Endometrial microvascular endothelial cells (primary cell): ENCODE measurements around the gene BRD1. TPM values are rescaled to one million over a fixed set of nuclear protein-coding genes. Genes with fewer than 3 reads are reported as not detected.

Experiments used
- in situ Hi-C: cut with HindIII; loops from 2 replicates; pipeline ENCODE4 v1.10.0; 2017; ENCODE audit warnings: low sequenced_read_pairs, low pct_unique_long_range_greater_than_20kb; ENCODE audit errors: inconsistent ontology term
- total RNA-seq: library from RNA; depleted of rRNA; stranded (reverse); fragments of >200 nt; gene quantifications from one replicate; pipeline ENCODE4 v1.2.3, GENCODE V29; 2015; ENCODE audit errors: inconsistent ontology term

BRD1 gene
- total RNA-seq, 1 donor from 2014 or later, result 16.1 TPM

DNA sequence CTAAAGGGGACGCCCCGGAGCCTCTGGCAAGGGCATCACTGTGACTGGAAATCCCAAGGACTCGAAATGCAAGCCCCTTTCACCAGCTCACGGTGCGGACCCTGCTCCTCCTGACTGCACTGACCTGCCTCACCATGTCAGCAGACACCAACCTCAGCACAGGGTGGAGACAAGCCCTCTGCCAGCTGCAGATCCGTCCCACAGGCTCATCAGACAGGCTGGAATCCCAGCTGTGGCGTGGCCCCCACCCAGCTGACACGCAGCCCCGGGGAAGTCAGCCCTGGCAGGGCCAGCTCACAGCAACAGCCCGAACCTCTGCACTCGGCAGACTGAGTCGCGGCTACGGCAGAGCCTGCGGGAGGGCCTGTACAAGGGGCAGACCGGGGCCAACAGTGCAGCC, 36.8 kb downstream of the BRD1 start:
- in situ Hi-C loops, result loop anchor here (25.0 kb wide), 1 partner anchor 121 kb away; the partner anchor contains the start of genes ALG12 and CRELD2

GRCh38 chr22:49789289-49790141, 38.2 kb downstream of the BRD1 start:
- in situ Hi-C loops, result loop anchor here (25.0 kb wide), 1 partner anchor 123 kb away; the partner anchor contains the start of genes ALG12 and CRELD2

DNA sequence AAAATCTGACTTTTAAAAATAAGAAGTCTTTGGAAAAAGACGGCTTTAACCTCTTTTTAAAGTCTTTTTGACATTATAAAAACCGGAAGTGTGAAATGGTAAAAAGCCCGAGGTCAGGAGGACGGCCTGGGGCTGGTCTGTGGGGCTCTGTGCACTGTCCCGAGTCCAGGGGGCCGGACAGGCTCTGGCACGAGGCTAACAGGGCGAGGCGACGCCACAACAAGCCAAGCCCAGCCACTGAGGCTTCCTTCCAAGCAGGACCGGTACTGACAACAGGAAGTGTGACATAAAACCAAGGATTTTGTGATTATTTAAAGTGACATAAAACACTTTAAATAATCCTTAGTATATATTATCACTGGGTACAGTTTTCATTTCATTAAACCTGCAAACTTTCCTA, 39.2 kb downstream of the BRD1 start:
- in situ Hi-C loops, result loop anchor here (25.0 kb wide), 1 partner anchor 124 kb away; the partner anchor contains the start of genes ALG12 and CRELD2

DNA sequence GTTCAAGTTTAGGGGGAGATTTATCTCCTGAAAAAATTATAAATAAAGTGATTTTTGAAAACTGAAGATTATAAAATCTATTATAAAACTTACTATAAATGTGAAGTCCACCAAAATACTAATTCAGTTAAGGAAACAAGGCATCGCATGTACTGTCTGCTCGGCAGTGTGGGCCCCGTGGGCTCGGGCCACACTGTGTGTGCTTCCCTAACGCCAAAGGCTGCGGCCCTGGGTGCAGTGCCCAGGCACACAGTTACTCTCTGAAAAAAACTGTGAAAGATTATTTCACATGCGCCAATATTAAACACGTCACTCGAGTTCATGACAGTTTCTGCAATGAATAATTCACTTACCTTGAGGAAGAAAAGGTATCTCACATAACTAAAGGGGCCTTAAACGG, 39.8 kb downstream of the BRD1 start:
- in situ Hi-C loops, result loop anchor here (25.0 kb wide), 1 partner anchor 124 kb away; the partner anchor contains the start of genes ALG12 and CRELD2

DNA sequence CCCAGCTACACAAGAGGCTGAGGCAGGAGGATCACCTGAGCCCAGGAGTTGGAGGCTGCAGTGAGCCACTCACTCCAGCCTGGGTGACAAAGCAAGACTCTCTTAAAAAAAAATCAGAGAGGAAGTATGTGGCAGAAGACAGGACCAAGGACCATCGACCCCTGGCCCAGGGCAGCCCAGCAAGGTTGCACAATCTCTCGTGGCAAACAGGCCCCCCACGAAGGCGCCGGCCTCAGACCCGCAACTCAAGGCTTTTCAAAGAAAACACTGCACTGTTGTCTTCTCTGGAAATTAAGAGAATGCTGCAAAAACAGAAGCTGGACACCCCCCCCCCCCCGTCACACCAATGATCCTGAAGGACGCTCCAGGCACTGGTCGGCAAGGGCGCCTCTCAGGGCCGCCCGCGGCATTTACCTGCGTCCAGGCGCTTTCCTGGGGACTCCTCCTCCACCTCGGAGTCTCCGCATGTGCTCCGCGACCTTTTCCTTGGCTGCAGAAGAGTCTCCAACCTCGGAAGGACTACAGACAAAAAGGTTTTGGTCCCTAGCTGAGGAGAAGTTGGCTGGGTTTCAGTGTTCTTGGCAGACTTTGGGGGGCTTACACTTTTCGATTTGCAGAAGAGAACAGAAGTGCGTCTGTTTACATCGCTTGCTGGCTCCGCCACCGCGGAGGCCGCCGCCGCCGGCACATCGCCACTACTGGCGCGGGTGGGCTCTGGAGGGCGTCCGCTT, 40.5 kb downstream of the BRD1 start:
- in situ Hi-C loops, result loop anchor here (25.0 kb wide), 1 partner anchor 125 kb away; the partner anchor contains the start of genes ALG12 and CRELD2

- in situ Hi-C loops, result loop anchor here (25.0 kb wide), 1 partner anchor 126 kb away; the partner anchor contains the start of genes ALG12 and CRELD2
Observed at GRCh38 chr22:49785841-49786471, 41.7 kb downstream of the BRD1 start.

DNA sequence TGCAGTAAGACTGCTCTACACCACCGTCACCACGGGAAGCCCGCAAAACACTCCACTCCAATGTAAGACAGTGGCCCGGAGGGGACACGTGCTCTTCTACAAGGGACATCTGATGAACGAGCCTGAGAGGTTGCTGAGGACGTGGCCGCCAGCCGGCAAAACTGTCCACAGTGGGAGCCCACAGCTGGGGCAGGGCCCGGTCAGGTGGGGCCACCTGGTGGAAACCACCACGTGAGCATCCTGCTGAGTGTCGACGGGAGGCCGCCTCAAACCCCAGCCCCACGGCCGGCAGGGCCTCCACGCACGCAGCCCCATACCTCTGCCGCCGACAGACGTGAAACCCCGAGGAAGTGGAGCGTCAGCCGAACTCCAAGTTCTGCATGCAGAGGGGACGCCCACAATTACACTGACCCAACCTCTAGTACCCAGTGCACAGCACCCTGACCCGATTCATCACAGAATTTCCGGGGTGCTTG, 42.6 kb downstream of the BRD1 start:
- in situ Hi-C loops, result loop anchor here (25.0 kb wide), 1 partner anchor 127 kb away; the partner anchor contains the start of genes ALG12 and CRELD2

DNA sequence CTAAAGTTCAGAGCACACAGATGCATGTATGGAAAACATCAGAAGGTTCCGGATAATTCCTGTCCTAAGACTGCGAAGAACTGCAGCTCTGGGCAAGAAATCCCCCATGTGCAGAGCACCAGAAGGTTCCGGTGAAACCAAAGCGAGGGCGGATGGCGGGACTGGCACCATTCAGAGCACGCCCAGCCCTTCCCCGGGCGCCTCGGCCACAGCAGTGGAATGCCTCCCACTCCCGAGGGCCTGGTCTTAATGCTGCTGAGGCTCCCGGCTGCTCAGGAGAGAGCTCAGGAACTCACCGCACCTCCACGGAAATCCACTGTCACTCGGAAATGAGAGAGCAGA, 43.1 kb downstream of the BRD1 start:
- in situ Hi-C loops, result loop anchor here (25.0 kb wide), 1 partner anchor 128 kb away; the partner anchor contains the start of genes ALG12 and CRELD2

DNA sequence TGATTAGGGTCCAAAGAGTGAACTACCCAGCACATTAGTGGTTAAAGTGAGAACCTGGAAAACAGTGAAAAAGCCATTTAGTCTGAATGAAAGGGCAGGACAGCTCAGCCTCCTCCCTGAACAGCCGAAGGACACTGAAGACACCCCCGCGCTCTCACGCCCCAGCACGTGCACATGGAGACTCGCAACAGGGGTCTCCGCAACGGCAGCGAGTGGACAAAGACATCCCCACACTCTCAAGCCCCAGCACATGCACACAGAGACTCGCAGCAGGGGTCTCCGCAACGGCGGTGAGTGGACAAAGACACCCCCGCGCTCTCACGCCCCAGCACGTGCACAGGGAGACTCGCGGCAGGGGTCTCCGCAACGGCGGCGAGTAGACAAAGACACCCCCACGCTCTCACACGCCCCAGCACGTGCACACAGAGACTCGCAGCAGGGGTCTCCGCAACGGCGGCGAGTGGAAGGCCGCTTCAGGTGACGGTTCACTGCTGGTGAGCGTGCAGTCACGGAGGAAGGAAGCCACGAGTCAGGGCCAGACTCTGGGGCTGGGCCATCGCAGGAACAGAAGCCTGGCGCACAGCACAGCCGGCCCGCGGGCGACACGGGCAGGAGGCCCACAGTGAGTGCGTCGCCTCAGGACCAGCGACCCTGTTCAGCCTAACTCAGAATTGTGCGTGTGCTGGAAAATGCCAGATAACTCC, 43.6 kb downstream of the BRD1 start:
- in situ Hi-C loops, result loop anchor here (25.0 kb wide), 1 partner anchor 128 kb away; the partner anchor contains the start of genes ALG12 and CRELD2

- in situ Hi-C loops, result loop anchor here (25.0 kb wide), 1 partner anchor 129 kb away; the partner anchor contains the start of genes ALG12 and CRELD2
Observed at GRCh38 chr22:49783036-49783746, 44.5 kb downstream of the BRD1 start.

GRCh38 chr22:49781886-49782285, 45.8 kb downstream of the BRD1 start:
- in situ Hi-C loops, result loop anchor here (25.0 kb wide), 1 partner anchor 130 kb away; the partner anchor contains the start of genes ALG12 and CRELD2

DNA sequence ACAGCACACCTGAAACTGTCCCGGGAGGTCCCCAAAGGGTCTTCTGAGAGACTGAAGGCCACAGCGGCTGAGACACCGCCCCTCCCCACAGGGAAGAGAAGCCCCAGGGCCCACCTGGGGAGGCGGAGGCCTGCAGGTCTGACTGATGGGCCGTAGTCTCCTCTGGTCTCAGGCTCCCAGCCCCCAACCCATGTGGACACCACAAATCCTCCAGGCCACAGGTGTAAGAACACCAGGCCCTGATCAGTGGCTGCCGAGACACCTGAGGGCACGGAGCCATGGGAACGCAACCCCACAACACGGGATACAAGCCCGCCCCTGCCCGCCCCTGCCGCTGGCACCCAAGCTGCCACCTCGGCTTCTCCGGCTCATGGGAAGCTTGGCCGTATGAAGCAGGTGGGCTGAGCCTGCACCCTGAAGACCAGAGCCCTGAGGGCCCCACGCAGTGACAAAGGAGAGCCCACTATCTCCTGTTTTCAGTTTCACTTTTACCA, 46.3 kb downstream of the BRD1 start:
- in situ Hi-C loops, result loop anchor here (25.0 kb wide), 1 partner anchor 131 kb away; the partner anchor contains the start of genes ALG12 and CRELD2

DNA sequence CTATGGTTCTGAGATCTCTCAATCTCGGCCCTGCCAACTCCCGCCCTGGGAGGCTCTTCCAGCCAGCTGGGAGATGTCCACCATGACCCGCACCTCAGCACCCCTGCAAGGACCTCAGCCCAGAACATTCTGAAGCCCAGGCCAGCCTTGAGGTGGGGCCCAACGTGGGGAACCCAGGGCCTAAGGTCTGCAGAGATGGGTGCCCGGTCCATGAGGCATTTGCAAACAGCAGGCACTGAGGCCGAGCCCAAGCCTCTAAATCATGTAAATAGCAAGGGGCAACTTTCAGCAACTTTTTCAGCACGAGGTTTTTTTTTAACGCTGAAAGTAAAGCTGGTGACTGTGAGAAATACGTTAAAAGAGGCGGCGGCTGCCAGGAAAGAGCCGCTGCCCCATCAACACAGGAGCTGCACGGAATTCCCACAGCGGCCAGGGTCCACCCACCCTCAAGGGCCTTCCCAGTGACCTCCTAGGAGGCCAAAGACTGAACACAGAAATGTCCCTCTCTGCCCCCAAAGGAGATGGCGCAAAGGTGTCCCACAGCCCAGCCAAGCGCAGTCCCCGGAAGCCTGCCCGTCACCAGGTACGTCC, 46.9 kb downstream of the BRD1 start:
- in situ Hi-C loops, result loop anchor here (25.0 kb wide), 1 partner anchor 132 kb away; the partner anchor contains the start of genes ALG12 and CRELD2

GRCh38 chr22:49779853-49780697, 47.6 kb downstream of the BRD1 start:
- in situ Hi-C loops, result loop anchor here (25.0 kb wide), 1 partner anchor 132 kb away; the partner anchor contains the start of genes ALG12 and CRELD2

DNA sequence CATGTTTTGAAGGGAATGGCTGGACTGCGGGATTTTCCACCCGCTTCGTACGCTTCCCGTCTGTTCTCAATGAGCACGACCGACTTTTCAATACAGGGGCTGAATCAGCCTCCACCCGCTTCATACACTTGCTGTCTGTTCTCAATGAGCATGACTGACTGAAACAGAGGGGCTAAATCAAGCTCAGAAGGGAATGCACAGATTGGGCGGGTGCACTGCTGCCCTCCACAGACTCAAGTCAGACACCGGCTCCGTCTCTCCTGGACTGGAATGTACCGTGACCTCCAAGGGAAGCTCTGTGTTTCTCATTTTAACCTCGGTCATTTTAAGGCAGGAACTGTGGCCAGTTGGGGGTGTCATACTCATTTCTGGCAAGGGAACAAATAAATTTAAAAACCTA, 48.5 kb downstream of the BRD1 start:
- in situ Hi-C loops, result loop anchor here (25.0 kb wide), 1 partner anchor 133 kb away; the partner anchor contains the start of genes ALG12 and CRELD2
